ENCODE data around the gene KRT80.

DNA sequence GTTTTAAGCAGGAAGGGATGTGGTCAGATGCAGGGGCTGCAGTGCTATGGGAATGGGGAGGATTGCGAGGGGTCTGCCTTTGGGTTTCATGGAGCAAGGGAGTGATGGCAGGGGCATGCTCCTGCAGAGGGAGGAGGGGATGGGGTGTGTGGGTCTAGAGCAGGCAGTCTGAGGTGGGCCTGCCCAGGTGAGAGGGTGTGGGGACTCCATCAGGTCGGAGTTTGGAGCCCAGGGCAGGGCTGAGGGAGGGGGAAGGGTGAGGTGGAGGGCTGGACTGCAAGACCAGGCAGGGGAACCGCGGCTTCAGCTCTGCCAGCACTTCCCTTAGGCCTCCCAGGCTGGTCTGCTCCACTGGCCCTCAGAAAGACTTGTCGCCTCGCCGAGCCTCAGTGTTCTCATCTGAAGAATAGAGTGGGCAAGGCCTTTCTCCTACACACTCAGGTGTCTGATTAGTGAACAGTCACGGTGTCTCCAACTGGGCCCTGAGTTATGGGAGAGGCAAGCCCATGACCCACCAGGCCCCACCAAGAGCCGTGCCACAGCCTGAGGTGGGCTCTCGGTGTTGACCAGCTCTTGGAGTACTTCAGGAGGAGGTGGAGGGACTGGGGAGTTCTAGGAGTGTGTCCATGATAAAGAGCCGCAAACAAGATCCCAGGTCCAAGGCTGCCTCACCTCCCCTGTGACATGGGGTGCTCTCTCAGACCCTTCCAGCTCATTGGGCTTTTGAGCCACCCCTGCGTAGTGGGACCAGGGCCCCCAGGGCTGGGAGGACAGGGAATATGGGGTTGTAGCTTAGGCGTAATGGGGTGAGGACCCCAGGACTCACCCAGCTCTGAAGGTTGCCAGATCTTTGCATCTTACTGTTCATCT is 20.1 kb upstream of the KRT80 start:
- TF ChIP-seq, protein P1, sequence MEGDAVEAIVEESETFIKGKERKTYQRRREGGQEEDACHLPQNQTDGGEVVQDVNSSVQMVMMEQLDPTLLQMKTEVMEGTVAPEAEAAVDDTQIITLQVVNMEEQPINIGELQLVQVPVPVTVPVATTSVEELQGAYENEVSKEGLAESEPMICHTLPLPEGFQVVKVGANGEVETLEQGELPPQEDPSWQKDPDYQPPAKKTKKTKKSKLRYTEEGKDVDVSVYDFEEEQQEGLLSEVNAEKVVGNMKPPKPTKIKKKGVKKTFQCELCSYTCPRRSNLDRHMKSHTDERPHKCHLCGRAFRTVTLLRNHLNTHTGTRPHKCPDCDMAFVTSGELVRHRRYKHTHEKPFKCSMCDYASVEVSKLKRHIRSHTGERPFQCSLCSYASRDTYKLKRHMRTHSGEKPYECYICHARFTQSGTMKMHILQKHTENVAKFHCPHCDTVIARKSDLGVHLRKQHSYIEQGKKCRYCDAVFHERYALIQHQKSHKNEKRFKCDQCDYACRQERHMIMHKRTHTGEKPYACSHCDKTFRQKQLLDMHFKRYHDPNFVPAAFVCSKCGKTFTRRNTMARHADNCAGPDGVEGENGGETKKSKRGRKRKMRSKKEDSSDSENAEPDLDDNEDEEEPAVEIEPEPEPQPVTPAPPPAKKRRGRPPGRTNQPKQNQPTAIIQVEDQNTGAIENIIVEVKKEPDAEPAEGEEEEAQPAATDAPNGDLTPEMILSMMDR (IDR thresholded peaks at IDR 0.05) = no peak
- TF ChIP-seq POLR2A (IDR thresholded peaks at IDR 0.05) = no peak
